ENCODE data around the gene MGAT1.

- no peak for TF ChIP-seq POLR2A (IDR thresholded peaks at IDR 0.05; ENCODE audit: borderline replicate concordance, extremely low read depth, insufficient read depth, insufficient read length)
- TF ChIP-seq CTCF (IDR thresholded peaks at IDR 0.05 in 2 of 3, conservative IDR thresholded peaks at IDR 0.05 in 1 of 3; ENCODE audit: borderline replicate concordance in 1 of 3, insufficient read depth in 1 of 3, low read depth in 2 of 3, low read length in 2 of 3): no peak
- TF ChIP-seq RAD21 (IDR thresholded peaks at IDR 0.05; ENCODE audit: low read depth): no peak
- TF ChIP-seq REST (IDR thresholded peaks at IDR 0.05; ENCODE audit: low read depth): no peak
- TF ChIP-seq EZH2 (IDR thresholded peaks at IDR 0.05): no peak
- TF ChIP-seq ATF3 (IDR thresholded peaks at IDR 0.05): no peak
- no peak for TF ChIP-seq EZH2phosphoT487 (IDR thresholded peaks at IDR 0.05; ENCODE audit: borderline replicate concordance)
- no peak for TF ChIP-seq POLR2AphosphoS5 (IDR thresholded peaks at IDR 0.05; ENCODE audit: low read depth, low read length)
- TF ChIP-seq SIN3A (IDR thresholded peaks at IDR 0.05; ENCODE audit: low read depth): no peak
- no peak for TF ChIP-seq CEBPB (IDR thresholded peaks at IDR 0.05; ENCODE audit: low read depth)
Observed at GRCh38 chr5:180783340-180784052, 19.1 kb downstream of the MGAT1 start.
